Measurements from ENCODE around the gene SLC43A2.
"Not testable (repeated sequence)": the region's sequence is repeated elsewhere in the genome, so short reads cannot be mapped to it uniquely, and the experiment has no call there.

Gene SLC43A2

DNA sequence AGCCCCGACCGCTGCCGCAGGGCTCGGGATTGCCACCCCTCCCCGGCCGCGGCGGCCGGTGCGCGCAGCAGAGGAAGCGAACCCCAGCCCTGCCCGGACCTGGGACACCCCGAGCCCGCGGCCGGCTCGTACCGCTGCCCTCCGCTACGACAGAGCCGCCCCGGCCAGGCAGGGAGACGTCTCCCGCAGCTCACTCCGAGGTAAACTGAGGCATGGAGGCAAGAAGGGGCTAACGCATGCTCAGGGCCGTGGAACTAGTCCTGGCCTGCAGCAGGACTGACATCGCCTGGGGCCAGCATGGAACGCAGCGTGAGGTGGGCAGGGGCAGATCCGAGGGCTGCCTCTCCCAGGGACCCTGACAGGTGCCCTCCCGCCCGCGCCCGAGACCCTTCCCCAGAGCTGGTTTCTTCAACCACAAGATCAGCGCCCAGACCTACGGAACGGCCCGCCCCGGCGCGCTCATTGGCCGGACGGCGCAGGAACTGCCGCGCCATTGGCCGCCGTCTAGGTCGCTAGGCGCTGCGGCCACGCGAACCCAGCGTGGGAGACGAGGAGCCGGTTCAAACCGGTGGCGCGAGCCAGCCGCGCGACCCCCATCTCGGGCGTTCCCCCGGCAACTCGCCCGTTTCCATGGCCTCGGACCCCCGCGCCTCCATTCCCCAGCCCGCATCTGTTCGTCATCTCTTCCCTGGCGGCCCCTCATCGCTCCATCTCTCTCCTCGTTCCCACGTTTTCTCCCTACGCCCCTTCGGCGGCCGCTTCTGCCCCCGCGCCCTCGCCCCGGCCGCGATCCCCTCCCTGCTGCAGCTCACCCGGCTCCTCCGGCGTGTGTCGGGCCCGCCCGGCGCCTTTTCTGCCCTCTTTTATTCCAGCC is at the start of gene SLC43A2:
SLC43A2 (minus strand) TSS at position 853 of the 874 bp plus-strand sequence. CDS start 960 bp downstream, outside the sequence.
- peak; percentile 90 for DNase-seq

GRCh38 chr17:1676401-1676800 is 47.8 kb upstream of the SLC43A2 start:
- no peak for DNase-seq

DNA sequence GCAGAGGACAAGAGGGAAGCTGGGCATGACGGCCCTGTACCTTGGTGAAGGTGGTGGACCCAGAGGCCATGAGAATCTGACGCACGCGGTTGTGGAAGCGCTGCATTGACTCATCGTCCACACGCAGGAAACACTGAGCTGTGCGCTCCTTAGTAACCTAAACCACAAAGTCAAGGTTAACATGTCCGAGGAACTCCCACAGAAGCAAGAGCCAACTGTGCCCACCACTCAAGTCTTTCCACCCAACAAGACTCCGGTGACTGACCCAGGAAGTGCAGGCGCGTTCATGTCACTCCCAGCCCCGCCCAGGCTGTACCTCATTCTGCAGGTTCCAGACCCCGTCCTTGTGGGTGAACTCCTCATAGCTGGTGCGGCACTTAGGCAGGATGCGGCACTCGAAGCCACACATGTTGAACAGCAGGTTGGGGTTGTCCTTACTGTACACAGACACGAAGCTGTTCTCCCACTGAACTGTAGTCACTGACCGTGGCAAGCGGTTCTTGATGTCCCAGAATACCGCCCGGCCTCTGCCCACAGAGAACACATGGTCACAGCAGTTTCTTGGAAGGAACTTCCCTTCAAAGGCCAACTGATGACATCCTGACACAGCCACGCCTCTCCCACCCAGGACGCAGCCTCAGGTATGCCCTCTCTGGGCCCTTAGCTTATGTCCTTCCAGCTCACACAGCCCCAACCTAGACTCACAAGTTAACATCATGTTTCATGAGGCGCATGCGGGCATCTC is 44.6 kb upstream of the SLC43A2 start:
- DNase-seq, result no peak

DNA sequence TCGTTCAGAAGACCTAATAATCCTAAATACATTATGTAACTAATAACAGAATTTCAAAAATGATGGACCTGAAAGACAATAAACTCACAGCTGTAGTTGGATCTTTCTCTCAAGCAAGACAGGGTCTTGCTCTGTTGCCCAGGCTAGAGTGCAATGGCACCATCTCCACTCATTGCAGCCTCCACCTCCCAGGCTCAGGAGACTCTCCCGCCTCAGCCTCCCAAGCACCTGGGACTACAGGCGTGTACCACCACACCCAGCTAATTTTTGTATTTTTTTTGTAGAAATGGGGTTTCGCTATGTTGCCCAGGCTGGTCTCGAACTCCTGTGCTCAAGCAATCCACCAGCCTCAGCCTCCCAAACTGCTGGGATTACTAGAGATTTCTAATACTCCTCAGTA is 35.3 kb upstream of the SLC43A2 start:
- not testable (repeated sequence) for DNase-seq

GRCh38 chr17:1661045-1661444 is 32.4 kb upstream of the SLC43A2 start:
- DNase-seq, result no peak

GRCh38 chr17:1658100-1658499 is 29.5 kb upstream of the SLC43A2 start:
- DNase-seq, result no peak

DNA sequence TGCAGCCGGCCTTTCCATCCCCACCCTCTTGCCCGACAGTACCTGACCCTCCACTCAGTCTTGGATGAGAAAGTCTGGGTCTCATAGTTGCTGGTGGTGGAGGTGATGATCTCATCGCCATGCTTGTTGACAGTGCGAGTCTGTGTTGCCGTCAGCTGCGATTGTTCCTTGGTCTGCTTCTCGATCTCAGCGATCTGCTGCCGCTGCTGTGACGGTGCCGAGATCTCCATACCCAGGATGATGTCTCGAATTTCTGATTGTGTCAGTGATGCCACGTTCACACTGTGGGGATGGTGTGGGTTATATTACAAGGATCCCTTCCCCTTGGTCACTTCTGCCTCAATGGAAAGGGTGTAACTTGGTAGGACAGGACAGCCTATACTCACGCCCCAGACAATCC is 25.1 kb upstream of the SLC43A2 start:
- DNase-seq, result no peak

GRCh38 chr17:1652794-1653193 is 24.2 kb upstream of the SLC43A2 start:
- DNase-seq, result not testable (repeated sequence)

GRCh38 chr17:1651559-1651844 is 22.9 kb upstream of the SLC43A2 start:
- no peak for DNase-seq

GRCh38 chr17:1650731-1651558 is 22.3 kb upstream of the SLC43A2 start:
- DNase-seq, result no peak

DNA sequence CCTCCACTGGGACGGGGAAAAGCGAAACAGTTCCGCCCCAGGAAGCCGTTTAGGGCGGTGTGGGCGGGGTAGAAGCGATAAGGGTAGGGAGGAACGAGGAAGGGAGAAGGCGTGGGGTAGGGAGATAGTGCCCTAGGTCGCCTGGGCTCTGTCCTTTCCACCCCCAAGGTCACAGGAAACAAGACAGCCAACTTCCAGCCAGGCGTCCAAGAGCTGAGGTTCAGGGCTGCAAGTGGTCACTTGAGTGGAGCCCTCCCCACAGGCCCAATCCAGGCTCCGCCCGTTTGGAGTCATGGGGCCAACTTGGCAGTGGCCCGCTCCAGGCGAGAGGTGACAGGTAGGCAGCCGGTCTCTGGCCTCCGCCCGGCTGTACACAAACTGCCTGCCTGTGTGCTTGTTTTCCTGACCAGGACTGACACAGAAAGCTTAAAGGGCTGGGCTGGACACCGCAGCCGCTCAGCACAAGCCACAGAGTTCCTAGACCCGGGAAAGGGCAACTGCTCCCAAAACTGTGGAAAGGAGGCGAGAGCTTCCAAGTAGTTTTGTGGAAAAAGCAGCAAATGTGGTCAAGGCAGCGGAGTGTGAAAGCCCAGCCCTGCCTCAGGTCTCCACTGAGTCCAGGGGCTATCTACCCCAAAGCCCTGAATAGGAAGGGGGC is 21.3 kb upstream of the SLC43A2 start, which contains the start of gene RILP:
RILP (minus strand) TSS at position 23 of the 658 bp plus-strand sequence. CDS start 62 bp downstream, outside the sequence.
- no peak for DNase-seq

GRCh38 chr17:1648963-1649843 is 20.6 kb upstream of the SLC43A2 start:
- DNase-seq, result peak; percentile 96

DNA sequence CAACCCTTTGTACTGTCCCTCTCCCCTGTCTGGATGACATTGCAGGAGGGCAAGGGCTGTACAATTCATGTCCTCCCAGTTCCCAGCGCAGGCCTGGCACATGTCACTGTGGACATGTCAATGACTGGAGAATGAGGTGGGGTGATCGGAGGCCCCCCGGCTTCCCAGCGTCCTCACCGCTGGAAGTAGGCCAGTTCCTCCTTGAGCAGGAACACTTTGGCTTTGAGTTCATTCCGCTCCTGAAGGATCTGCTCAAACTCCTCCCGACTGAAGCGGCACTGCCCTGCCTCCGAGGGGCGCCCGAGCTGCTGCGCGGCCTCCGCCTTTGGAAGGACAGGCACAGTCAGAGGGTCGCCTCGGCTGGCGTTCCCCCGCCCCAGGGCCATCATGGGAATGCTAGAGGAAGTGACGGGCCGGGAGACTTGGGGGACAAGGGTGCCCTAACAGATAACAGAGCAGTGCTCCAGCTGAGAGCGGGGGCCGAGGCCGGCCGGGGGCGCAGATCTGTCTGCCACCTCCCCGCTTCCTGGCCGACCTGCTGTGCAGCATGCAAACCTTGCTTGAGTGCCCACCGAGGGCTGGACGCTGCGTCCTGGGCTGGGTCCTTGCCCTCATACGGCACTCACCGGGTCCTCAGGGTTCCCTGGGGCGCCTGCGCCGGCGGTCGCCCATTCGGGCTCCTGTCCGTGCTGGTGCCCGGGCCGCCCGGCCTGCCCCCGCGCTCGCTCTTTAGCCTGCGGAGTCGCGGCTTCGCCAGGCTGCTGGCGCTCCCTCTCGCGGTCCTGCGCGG is 19.7 kb upstream of the SLC43A2 start:
- DNase-seq, result no peak

GRCh38 chr17:1647802-1648171 is 19.2 kb upstream of the SLC43A2 start:
- no peak for DNase-seq

- no peak for DNase-seq
These were observed 17.7 kb upstream of the SLC43A2 start for GRCh38 chr17:1646199-1646875.

DNA sequence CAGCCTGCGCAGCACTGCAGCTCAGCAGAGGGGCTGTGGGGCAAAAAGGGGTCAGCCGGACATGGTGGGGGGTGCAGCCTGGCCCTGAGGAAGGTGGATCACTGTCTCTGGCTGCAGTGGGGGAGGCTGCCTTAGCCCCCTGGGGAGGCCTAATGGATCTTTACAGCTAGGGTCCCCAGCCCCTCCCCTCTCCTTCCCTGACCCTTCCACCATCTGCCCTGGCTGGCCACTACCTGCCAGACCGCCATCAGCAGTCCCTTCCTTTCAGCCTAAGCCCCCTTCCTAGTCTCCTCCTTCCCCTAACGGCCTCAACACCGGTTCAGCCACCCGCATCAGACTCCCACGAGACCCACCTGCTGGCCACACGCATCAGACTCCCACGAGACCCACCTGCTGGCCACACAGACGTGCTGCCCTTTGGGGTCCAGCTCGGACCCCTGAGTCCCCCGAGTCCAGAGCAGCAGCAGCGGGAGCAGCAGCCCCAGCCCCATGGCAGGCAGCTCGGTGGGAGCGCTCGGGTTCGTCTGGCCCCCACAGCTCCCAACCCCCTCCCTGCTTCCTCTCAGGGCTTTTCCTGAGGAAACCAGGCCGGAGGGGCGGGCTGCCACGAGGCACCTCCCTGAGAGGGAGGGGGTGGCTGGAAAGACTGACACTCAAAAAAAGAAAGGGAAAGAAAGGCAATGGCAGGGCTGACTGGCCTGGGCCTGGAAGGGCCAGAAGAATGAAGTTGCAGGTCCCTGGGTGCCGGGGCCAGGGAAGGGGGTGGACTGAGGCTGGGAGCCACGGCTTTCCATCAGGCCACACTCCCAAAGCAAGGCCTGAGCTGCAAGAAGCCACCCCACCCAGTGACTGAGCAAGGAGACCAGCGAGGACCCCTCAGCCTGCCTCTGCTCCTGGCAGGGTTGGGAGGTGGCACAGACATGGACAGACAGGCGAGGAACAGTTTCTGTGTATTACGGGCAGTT is 16.9 kb upstream of the SLC43A2 start, which contains the start of gene SCARF1:
SCARF1 (minus strand) TSS at position 526 of the 965 bp plus-strand sequence; CDS start at position 491, 35 bp downstream.
- no peak for DNase-seq

- DNase-seq, result peak; percentile 73
These were observed 16.0 kb upstream of the SLC43A2 start for GRCh38 chr17:1644493-1645206.

GRCh38 chr17:1643999-1644492 is 15.4 kb upstream of the SLC43A2 start:
- DNase-seq, result peak; percentile 68
